ENCODE results near the gene RUFY1. TPM values are rescaled to one million over a fixed set of nuclear protein-coding genes. Genes with fewer than 3 reads are reported as not detected.
A peak's percentile ranks its signal among the peaks of the same experiment; 100 is the strongest.

Gene RUFY1
- total RNA-seq, 1 experiment from 2014 or later, result 34.0 TPM

- TF ChIP-seq FOXK1 (CRISPR knock-in tag; IDR thresholded peaks at IDR 0.05) (peak; percentile 32), ESRRA (CRISPR knock-in tag; IDR thresholded peaks at IDR 0.05; ENCODE audit: borderline replicate concordance) (no peak; the same call in 1 of the 2 replicates), ZNF121 (CRISPR knock-in tag; IDR thresholded peaks at IDR 0.05) (no peak), TEAD1 (CRISPR knock-in tag; IDR thresholded peaks at IDR 0.05) (peak; percentile 86; the same call in 1 of the 2 replicates)
Observed at GRCh38 chr5:179623003-179623905, 72.9 kb downstream of the RUFY1 start, which contains the start of gene HNRNPH1 (continued).

- ATAC-seq (peak; percentile 73), DNase-seq (ENCODE audit: low spot score) (peak; percentile 29)
- H3K27me3 Mint-ChIP-seq (ENCODE audit: low read depth), result no peaks in the 10 kb centered on the region
- H3K4me3 Mint-ChIP-seq, result peak overlapping the region; percentile 96
- H3K9me3 Mint-ChIP-seq, result no peaks in the 10 kb centered on the region
- peaks cover 39% of the 10 kb centered on the region for H3K36me3 Mint-ChIP-seq
- POLR2A ChIA-PET, result interaction anchor here (0.5 to 2.9 kb wide), 22 partner anchors 8 to 1567 kb away, joined by 3 to 31 read pairs (median 5); partner anchors contain the start of genes CBY3, MAML1 and RUFY1
- H3K27ac Mint-ChIP-seq, result peak overlapping the region; percentile 99
- H3K4me1 Mint-ChIP-seq, result peaks cover 38% of the 10 kb centered on the region
- CTCF ChIA-PET, result interaction anchor here (0.5 to 3.4 kb wide), 14 partner anchors 10 to 178 kb away, joined by 3 to 37 read pairs (median 4); partner anchors contain the start of gene RUFY1
- 0 out of 2 replicates have a peak, but pooled peaks have one; percentile 8 for TF ChIP-seq MYBL2 (CRISPR knock-in tag; IDR thresholded peaks at IDR 0.05)
- TF ChIP-seq E2F4 (CRISPR knock-in tag; IDR thresholded peaks at IDR 0.05; ENCODE audit: borderline replicate concordance, low read depth), result no peak
- TF ChIP-seq TP53 (CRISPR knock-in tag; IDR thresholded peaks at IDR 0.05), result no peak
- no peak for TF ChIP-seq CREM (CRISPR knock-in tag; IDR thresholded peaks at IDR 0.05)
- no peak for TF ChIP-seq ZNF423 (CRISPR knock-in tag; IDR thresholded peaks at IDR 0.05)
- TF ChIP-seq STAT6 (CRISPR knock-in tag; conservative IDR thresholded peaks at IDR 0.05; ENCODE audit: low read depth), result no peak
- TF ChIP-seq AR (CRISPR knock-in tag; IDR thresholded peaks at IDR 0.05), result no peak
- no peak; the same call in 1 of the 2 replicates for TF ChIP-seq ESRRA (CRISPR knock-in tag; IDR thresholded peaks at IDR 0.05; ENCODE audit: borderline replicate concordance)
- TF ChIP-seq NR1H2 (CRISPR knock-in tag; IDR thresholded peaks at IDR 0.05), result no peak
- TF ChIP-seq, protein P1, sequence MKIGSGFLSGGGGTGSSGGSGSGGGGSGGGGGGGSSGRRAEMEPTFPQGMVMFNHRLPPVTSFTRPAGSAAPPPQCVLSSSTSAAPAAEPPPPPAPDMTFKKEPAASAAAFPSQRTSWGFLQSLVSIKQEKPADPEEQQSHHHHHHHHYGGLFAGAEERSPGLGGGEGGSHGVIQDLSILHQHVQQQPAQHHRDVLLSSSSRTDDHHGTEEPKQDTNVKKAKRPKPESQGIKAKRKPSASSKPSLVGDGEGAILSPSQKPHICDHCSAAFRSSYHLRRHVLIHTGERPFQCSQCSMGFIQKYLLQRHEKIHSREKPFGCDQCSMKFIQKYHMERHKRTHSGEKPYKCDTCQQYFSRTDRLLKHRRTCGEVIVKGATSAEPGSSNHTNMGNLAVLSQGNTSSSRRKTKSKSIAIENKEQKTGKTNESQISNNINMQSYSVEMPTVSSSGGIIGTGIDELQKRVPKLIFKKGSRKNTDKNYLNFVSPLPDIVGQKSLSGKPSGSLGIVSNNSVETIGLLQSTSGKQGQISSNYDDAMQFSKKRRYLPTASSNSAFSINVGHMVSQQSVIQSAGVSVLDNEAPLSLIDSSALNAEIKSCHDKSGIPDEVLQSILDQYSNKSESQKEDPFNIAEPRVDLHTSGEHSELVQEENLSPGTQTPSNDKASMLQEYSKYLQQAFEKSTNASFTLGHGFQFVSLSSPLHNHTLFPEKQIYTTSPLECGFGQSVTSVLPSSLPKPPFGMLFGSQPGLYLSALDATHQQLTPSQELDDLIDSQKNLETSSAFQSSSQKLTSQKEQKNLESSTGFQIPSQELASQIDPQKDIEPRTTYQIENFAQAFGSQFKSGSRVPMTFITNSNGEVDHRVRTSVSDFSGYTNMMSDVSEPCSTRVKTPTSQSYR (CRISPR knock-in tag; IDR thresholded peaks at IDR 0.05), result peak; percentile 85; the same call in 1 of the 2 replicates
- TF ChIP-seq NFYB (CRISPR knock-in tag; conservative IDR thresholded peaks at IDR 0.05; ENCODE audit: low read depth), result no peak
- TF ChIP-seq, protein P2, sequence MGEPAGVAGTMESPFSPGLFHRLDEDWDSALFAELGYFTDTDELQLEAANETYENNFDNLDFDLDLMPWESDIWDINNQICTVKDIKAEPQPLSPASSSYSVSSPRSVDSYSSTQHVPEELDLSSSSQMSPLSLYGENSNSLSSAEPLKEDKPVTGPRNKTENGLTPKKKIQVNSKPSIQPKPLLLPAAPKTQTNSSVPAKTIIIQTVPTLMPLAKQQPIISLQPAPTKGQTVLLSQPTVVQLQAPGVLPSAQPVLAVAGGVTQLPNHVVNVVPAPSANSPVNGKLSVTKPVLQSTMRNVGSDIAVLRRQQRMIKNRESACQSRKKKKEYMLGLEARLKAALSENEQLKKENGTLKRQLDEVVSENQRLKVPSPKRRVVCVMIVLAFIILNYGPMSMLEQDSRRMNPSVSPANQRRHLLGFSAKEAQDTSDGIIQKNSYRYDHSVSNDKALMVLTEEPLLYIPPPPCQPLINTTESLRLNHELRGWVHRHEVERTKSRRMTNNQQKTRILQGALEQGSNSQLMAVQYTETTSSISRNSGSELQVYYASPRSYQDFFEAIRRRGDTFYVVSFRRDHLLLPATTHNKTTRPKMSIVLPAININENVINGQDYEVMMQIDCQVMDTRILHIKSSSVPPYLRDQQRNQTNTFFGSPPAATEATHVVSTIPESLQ (CRISPR knock-in tag; IDR thresholded peaks at IDR 0.05), result no peak
- TF ChIP-seq ZMAT4 (CRISPR knock-in tag; IDR thresholded peaks at IDR 0.05), result no peak
- TF ChIP-seq ETV6 (CRISPR knock-in tag; IDR thresholded peaks at IDR 0.05), result no peak
- TF ChIP-seq PRRX2 (CRISPR knock-in tag; IDR thresholded peaks at IDR 0.05), result no peak
- TF ChIP-seq NR2C2 (CRISPR knock-in tag; IDR thresholded peaks at IDR 0.05), result 0 out of 2 replicates have a peak, but pooled peaks have one; percentile 27
- no peak for TF ChIP-seq SMAD3 (CRISPR knock-in tag; IDR thresholded peaks at IDR 0.05; ENCODE audit: borderline replicate concordance)
- no peak for TF ChIP-seq ZNF121 (CRISPR knock-in tag; IDR thresholded peaks at IDR 0.05)
- no peak for TF ChIP-seq ZNF232 (CRISPR knock-in tag; IDR thresholded peaks at IDR 0.05)
Observed at GRCh38 chr5:179623906-179624741, 73.8 kb downstream of the RUFY1 start.
